ENCODE measurements around the gene ZNF556.

- TF ChIP-seq CTCF (IDR thresholded peaks at IDR 0.05) (no peak), POLR2A (IDR thresholded peaks at IDR 0.05) (no peak)
Measured at GRCh38 chr19:2852598-2852997, 14.5 kb upstream of the ZNF556 start.

Measured in breast epithelium (tissue), 3 donors.